ENCODE results near the gene PSMA6. TPM values are rescaled to one million over a fixed set of nuclear protein-coding genes. Genes with fewer than 3 reads are reported as not detected.
A peak's percentile ranks its signal among the peaks of the same experiment; 100 is the strongest.

Gene PSMA6
- total and polyA plus RNA-seq, 2 of the 13 experiments (the other 11 are each of a cell fraction or from before 2014, with no cell fraction given): 525 to 1,109 TPM

DNA sequence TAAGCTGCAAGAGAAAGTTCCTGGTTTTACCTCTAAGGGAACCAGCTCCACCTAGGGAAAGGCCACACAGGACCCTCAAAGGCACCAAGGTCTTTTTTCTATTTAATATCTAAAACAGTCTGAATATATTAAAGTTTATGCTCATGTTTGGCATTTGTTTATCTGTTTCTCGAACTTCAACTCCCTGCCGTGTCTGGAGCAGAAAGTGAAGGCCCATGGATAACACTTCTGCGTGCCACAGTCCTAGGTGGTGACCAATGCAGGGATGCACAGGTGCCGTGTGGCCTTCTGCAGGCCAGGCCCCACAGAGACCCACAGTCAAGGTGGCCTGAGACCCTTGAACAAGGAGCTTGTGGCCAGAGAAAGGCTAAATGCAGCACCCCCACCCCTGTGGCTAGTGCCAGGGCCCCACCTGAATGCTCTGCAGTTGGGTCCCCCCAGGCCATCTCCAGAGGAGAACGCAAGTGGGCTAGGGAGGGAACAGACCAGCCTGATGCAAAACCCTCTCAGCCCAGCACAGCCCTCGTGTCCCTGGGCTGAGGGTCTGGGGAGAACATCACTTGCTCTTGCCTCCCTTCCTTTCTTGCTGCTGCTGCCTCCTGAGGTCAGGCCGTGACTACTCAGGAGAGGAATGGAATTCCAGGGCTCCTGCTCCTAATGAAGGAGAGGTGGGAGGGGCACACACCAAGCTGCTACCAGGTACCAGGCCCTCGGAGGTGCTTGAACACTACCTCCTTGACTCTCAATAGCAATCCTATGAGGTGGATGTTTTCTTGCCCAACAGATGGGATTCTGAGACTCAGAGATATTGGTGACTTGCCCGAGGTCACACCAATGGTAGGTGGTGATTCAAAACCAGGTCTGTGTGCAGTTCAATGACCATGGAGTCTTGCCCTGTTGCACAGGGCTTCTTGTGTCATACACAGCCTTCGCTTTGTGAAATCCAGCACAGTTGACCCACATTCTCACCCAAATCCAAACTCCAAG, 45.4 kb downstream of the PSMA6 start (continued):
- TF ChIP-seq ZNF816 (CRISPR knock-in tag; IDR thresholded peaks at IDR 0.05; ENCODE audit: borderline replicate concordance) (no peak), ZNF576 (CRISPR knock-in tag; IDR thresholded peaks at IDR 0.05) (0 out of 2 replicates have a peak, but pooled peaks have one; percentile 21), CCAR2 (optimal IDR thresholded peaks at IDR 0.05; ENCODE audit: low read depth, low read length) (peak; percentile 60), ZNF609 (CRISPR knock-in tag; IDR thresholded peaks at IDR 0.05; ENCODE audit: borderline replicate concordance) (peak; percentile 35; the same call in 1 of the 2 replicates), ZNF251 (CRISPR knock-in tag; IDR thresholded peaks at IDR 0.05) (0 out of 2 replicates have a peak, but pooled peaks have one; percentile 55), HNF1B (CRISPR knock-in tag; IDR thresholded peaks at IDR 0.05) (no peak), RFXAP (CRISPR knock-in tag; IDR thresholded peaks at IDR 0.05; ENCODE audit: borderline replicate concordance) (peak; percentile 50; the same call in 1 of the 2 replicates), FOXA1 (IDR thresholded peaks at IDR 0.05) (no peak), FOXA1 (CRISPR knock-in tag; IDR thresholded peaks at IDR 0.05) (0 out of 2 replicates have a peak, but pooled peaks have one; percentile 6), CEBPB (IDR thresholded peaks at IDR 0.05; ENCODE audit: borderline replicate concordance, low read depth, low read length) (peak; percentile 91), SMAD3 (CRISPR knock-in tag; IDR thresholded peaks at IDR 0.05) (no peak; the same call in 1 of the 2 replicates), SP2 (CRISPR knock-in tag; IDR thresholded peaks at IDR 0.05) (no peak), NR0B2 (CRISPR knock-in tag; IDR thresholded peaks at IDR 0.05) (no peak), TAF15 (IDR thresholded peaks at IDR 0.05; ENCODE audit: low read depth, low read length, poor library complexity, severe bottlenecking) (peak; percentile 38), NFATC3 (CRISPR knock-in tag; IDR thresholded peaks at IDR 0.05) (0 out of 2 replicates have a peak, but pooled peaks have one; percentile 18), ZNF274 (CRISPR knock-in tag; IDR thresholded peaks at IDR 0.05) (peak; percentile 55; the same call in 1 of the 2 replicates), SAP130 (CRISPR knock-in tag; IDR thresholded peaks at IDR 0.05; ENCODE audit: low read depth) (0 out of 2 replicates have a peak, but pooled peaks have one; percentile 2), SP5 (CRISPR knock-in tag; IDR thresholded peaks at IDR 0.05; ENCODE audit: borderline replicate concordance, low read depth) (0 out of 2 replicates have a peak, but pooled peaks have one; percentile 34), SAFB2 (CRISPR knock-in tag; IDR thresholded peaks at IDR 0.05; ENCODE audit: borderline replicate concordance, low read depth) (no peak), EP300 (IDR thresholded peaks at IDR 0.05; ENCODE audit: low read depth in 2 of 2, low read length in 2 of 2) (peak in 1 of 2 experiments; percentile 31; a peak in 1 of 4 replicates), EP300 (CRISPR knock-in tag; IDR thresholded peaks at IDR 0.05; ENCODE audit: borderline replicate concordance) (no peak)
